IPS DF 4.7 (cell line): ENCODE results near the gene ACY1.
"Not testable (repeated sequence)": the region's sequence is repeated elsewhere in the genome, so short reads cannot be mapped to it uniquely, and the experiment has no call there.

Experiments used
- DNase-seq: peaks from one replicate; pipeline ENCODE4 v3.0.0-alpha.2; 2013; ENCODE audit warnings: low spot score; ENCODE audit errors: extremely low read depth

The ACY1 gene

GRCh38 chr3:52023860-52024764, 40.8 kb downstream of the ACY1 start:
- no peak for DNase-seq

GRCh38 chr3:52024765-52025452, 41.6 kb downstream of the ACY1 start:
- no peak for DNase-seq

GRCh38 chr3:52025453-52025852, 42.1 kb downstream of the ACY1 start:
- no peak for DNase-seq

GRCh38 chr3:52026041-52026440, 42.7 kb downstream of the ACY1 start:
- no peak for DNase-seq

GRCh38 chr3:52028572-52028971, 45.2 kb downstream of the ACY1 start:
- no peak for DNase-seq

GRCh38 chr3:52029053-52029452, 45.7 kb downstream of the ACY1 start:
- DNase-seq = no peak

- DNase-seq = no peak
Measured at GRCh38 chr3:52029535-52029934, 46.2 kb downstream of the ACY1 start.

- DNase-seq = no peak
Measured at GRCh38 chr3:52030714-52031310, 47.5 kb downstream of the ACY1 start.

GRCh38 chr3:52031896-52032295, 48.6 kb downstream of the ACY1 start:
- no peak for DNase-seq

GRCh38 chr3:52032702-52033408, 49.5 kb downstream of the ACY1 start:
- no peak for DNase-seq

GRCh38 chr3:52033748-52034147, 50.4 kb downstream of the ACY1 start:
- DNase-seq = not testable (repeated sequence)

GRCh38 chr3:52034212-52034611, 50.9 kb downstream of the ACY1 start:
- no peak for DNase-seq

- DNase-seq = no peak
Measured at GRCh38 chr3:52034651-52035050, 51.3 kb downstream of the ACY1 start.

- DNase-seq = no peak
Measured at GRCh38 chr3:52036222-52036694, 52.9 kb downstream of the ACY1 start.

GRCh38 chr3:52036829-52037228, 53.5 kb downstream of the ACY1 start:
- no peak for DNase-seq

- no peak for DNase-seq
Measured at GRCh38 chr3:52037291-52037690, 54.0 kb downstream of the ACY1 start.

- DNase-seq = no peak
Measured at GRCh38 chr3:52038227-52038626, 54.9 kb downstream of the ACY1 start.
